Measurements from ENCODE around the gene PLA2G4B.

GRCh38 chr15:41825572-41826535 lies 12.8 kb upstream of the PLA2G4B start:
- TF ChIP-seq POU5F1 (IDR thresholded peaks at IDR 0.05; ENCODE audit: borderline replicate concordance, low read depth, low read length, partially characterized antibody) (no peak), CTCF (IDR thresholded peaks at IDR 0.05 in 2 of 3, conservative IDR thresholded peaks at IDR 0.05 in 1 of 3; ENCODE audit: insufficient read depth in 2 of 3, low read depth in 1 of 3, low read length in 3 of 3) (no peak), MXI1 (IDR thresholded peaks at IDR 0.05; ENCODE audit: low read depth, low read length) (no peak), BRD9 (IDR thresholded peaks at IDR 0.05; ENCODE audit: low read depth, partially characterized antibody) (no peak), TOE1 (IDR thresholded peaks at IDR 0.05; ENCODE audit: borderline replicate concordance) (no peak), TOE1 (CRISPR knock-in tag; IDR thresholded peaks at IDR 0.05; ENCODE audit: borderline replicate concordance, low read depth) (no peak), RBM15 (IDR thresholded peaks at IDR 0.05; ENCODE audit: insufficient read depth, low read length) (no peak)

Data from K562 (cell line).